Measurements from ENCODE around the gene PIMREG.

PIMREG gene

DNA sequence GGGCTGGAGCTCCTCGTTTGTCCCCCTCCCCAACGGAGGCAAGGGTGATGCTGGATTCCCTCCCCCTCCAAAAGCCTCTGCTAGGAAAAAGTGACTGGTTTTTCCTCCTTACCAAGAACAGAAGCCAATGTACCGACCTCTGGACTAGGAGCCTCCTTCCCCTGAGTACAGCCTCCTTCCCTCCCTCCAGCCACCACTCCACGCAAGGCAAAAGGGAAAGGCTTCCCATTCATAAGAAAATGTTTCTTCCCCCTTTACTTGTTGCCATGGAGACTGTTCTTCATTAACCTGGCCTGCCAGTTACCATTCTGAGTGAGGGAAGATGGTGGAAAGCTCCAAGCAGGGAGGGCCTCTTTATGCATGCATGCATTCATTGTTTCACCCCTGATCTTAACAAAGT lies 4.3 kb upstream of the PIMREG start:
- no peak for DNase-seq

GRCh38 chr17:6442775-6443174 lies 1.5 kb upstream of the PIMREG start:
- no peak for DNase-seq

DNA sequence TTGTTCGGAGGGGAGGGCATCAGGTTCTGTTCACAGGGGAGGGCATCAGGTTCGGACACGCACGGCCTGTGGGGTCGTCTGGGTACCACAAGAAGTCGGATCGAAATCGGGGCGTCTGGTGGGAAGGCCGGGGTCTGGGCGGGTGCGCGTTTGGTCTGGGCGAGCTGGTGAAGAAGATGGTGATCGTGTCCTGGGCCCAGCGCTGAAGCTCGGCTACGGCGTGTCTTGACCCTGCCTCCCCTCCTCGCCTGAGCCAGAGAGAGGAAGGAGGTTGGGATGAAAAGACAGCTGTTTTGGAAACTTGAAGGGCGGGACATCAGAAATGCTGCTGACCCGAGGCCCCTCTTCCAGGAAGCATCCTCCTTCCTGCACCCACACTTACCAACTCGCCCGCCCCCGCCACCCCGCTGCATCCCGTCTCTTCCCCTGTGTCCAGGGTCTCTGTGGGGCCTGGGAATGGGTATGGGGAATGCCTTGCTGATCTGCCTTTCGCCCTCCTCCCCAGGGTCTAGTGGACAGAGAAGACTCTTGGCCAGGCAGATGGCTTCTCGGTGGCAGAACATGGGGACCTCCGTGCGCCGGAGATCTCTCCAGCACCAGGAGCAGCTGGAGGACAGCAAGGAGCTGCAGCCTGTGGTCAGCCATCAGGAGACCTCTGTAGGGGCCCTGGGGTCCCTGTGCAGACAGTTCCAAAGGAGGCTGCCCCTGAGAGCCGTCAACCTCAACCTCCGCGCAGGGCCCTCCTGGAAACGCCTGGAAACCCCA lies 498 bp downstream of the PIMREG start:
- no peak for DNase-seq

- no peak for DNase-seq
Measured at GRCh38 chr17:6446516-6447100, 2.4 kb downstream of the PIMREG start.

GRCh38 chr17:6448473-6448872 lies 4.2 kb downstream of the PIMREG start:
- no peak for DNase-seq

DNA sequence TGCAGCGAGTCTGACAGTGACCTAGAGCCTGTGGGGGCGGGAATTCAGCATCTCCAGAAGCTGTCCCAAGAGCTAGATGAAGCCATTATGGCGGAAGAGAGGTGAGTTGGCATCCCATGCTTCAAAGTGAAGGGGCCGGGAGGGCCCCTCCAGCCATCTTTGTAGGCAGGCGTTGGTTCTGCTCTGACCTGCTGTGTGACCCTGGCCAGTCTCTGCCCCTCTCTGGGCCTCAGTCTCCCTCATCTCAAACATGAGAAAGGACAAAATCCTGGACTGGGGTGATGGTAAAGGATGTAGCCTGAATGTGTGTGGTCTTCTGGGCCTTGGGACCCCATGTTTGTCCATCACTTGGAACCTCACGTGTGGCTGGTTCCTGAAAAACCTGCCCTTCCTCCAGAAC lies 5.1 kb downstream of the PIMREG start:
- DNase-seq: no peak

- DNase-seq: no peak
Measured at GRCh38 chr17:6450926-6451832, 6.9 kb downstream of the PIMREG start.

DNA sequence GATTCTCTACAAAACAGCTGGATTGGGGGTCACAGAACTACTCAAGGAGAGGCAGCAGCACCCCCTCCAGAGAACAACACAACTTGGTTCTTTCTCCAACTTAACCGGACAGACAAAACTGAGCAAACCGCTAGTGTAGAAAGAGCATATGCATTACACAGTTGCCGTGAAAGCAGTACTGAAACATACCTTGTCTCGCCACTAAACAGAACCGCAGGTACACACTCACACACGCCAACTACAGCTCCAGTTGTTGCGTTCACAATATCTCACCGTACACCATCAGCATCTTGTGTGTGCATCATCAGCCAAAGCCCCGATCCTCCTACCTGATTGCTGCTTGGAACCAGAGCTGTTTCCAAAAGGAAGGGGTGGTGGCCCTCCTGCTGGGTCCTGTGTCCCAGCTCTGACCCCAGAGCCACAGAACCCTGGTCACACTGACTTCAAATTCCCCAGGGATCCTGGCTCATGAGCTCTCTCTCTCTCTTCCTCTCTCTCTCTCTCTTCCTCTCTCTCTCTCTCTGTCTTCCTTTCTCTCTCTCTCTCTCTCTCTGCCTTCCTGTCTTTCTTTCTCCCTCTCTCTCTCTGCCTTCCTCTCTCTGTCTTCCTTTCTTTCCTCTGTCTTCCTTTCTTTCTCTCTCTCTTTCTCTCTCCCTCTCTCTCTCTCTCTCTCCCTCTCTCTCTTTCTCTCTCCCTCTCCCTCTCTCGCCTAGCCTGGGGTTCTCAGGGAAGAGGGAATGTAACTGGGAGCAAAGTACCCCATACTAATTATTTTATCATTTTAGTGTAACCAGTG lies 8.4 kb downstream of the PIMREG start:
- no peak for DNase-seq

DNA sequence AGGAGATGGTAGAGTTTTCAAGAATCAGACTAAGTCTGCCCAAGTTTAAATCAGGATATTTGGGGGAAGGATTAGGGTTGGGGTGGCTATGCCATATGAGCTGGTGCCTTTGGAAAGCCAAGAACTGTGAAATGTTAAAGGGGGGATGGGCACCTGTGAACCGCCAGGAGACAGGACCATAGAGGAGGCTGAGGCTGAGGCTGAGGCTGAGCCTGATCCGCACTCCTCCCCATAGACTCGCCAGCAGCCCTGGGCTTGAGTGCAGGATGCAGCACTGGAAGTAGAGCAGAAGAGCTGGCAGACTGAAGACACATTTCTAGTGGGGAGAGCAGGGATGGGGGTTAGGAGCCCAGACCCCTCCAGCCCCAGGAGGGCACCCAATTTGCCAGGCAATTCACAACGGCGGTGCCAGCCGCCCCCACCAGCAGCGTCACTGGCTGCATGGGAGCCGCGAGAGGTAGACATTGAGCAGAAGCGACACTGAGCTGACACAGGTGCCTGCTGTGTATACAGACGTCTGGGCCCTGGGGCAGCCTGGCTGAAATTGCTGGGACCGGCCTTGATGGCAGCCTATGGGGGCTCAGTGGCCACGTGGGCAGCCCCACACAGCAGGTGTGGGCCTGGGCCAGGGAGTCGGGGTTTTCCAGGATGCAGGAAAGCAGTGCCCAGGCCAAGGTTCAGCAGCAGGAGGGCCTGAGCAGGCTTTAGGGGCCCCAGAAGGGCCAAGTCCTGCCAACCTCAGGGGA lies 9.2 kb downstream of the PIMREG start:
- no peak for DNase-seq

DNA sequence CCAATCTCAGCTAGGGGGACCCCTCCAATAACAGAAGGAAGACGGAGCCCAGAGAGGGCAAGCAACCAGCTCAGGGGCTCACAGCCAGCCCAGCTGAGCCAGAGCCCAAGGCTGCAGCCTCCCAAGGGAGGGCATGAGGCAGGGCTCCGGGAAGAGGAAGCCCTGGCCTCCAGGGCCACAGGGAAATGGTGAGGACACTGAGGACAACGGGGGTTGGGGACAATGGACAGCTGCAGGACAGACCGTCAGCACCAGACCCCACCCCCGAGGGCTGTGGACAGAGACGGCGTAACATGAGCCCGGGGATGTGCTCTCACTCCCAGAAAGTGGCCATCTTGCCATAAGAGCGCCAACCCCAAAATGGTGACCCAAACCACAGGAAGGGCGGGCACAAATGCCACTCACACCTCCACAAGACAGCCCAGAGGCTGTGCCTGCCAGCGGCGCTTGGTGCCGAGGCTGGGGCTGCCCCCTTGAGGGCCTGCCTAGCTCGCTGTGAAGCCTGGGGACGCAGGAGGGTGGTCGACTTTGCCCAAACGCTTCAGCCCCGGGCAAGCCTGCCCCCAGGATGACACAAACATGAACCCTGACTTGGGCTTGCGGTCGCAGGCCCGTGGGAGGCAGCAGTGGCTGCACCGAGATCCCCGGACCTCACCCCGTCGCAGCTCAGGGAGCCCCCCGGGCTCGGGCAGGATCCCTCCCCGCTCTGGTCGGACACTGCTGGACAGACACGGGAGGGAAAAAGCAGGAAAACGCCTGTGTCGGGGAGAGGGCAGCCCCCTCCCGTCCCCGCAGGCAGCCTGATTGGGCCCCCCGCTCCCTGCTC lies 10.5 kb downstream of the PIMREG start:
- DNase-seq: no peak

DNA sequence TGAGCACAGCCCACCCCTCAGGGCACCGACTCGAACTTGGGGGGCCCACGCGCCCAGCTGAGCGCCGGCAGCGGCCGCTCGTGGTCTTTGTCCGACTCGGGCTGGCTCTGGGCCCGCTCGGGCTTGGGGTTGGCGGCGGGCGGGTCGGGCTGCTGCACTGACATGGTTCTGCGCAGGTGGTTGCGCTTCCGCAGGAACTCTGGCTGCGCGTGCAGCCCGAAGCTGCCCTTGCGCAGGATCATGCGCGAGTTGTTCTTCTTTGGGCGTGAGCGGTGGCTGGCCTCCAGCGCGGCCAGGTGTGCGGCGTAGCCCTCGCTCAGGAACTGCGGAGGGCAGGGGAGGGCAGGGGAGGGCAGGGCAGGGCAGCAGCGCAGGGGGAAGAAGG lies 11.1 kb downstream of the PIMREG start:
- DNase-seq: no peak

DNA sequence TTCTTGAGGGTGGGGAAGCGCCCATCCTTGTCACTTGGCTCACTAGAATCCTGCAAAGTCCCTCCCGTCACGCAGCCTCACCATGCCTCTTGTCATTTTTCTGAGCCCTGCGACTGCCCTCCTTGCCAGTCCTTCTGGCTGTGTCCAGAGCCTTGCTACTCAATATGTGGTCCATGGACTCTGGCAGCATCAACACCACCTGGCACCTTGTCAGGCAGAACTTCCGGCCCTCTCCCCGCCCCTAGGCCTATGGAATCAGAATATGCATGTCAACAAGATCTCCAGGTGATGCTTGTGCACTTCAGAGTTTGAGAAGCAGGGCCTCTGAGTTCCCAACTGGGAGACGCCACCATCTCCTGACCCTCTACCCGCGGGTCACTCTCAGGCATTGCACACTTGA lies 12.1 kb downstream of the PIMREG start:
- no peak for DNase-seq

GRCh38 chr17:6456914-6457687 lies 12.8 kb downstream of the PIMREG start:
- no peak for DNase-seq

DNA sequence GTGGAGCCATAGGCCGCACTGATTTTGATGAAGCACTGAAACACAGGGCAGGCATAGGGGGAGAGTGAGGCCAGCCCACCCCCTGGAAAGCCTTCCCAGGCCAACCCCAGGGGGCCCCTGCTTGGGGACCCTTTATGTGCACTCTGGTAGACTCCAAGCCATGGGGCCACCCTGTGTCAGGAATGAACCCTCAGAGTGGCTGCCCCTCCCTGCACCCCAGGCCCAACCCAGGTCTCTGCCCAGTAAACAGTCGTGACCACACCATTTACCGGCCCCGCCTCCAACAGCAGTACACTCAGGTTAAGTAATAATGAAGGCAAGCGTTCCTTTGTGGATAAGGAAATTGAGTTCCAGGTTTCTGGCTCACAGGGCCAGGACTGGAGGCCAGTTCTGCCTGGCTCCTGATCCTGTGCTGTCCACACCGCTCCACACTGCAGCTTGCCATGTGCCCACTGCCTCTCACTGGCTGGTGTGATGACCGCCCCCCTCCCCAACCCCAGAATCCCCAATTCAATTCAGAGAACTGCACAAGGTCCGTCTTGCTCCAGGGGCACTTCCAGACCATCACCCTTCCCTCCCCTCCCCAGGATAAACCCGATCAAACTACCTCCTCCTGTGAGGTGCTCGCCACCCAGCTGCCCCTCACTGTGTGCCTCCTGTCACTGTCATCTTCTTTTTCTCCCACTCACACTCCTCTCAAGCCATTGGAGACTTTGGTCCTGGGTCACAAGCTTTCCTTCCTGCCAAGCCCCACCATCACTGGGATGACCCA lies 13.6 kb downstream of the PIMREG start:
- no peak for DNase-seq

DNA sequence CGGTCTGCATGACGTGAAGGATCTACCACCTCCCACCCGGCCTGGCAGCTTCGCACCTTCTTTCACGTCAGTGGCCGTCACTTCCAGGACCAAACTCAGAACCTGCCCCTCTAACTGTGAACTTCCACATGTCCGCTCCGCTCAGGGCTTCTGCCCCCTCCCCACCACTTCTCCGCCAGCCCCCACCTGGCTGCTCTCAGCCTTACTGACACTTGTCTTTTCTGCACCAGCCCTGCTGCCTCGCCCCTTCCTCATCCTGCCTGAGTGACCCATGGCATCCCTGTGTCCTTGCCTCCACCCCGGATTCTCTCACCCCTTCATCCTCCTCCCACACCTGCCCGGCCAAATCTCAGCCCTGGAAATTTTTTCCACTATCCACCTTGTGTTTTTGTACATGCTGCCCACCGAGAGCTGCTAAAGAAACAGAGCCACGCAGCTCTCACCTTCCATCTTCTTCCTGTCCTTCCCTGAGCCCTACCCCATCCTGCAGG lies 14.2 kb downstream of the PIMREG start:
- DNase-seq: no peak

DNA sequence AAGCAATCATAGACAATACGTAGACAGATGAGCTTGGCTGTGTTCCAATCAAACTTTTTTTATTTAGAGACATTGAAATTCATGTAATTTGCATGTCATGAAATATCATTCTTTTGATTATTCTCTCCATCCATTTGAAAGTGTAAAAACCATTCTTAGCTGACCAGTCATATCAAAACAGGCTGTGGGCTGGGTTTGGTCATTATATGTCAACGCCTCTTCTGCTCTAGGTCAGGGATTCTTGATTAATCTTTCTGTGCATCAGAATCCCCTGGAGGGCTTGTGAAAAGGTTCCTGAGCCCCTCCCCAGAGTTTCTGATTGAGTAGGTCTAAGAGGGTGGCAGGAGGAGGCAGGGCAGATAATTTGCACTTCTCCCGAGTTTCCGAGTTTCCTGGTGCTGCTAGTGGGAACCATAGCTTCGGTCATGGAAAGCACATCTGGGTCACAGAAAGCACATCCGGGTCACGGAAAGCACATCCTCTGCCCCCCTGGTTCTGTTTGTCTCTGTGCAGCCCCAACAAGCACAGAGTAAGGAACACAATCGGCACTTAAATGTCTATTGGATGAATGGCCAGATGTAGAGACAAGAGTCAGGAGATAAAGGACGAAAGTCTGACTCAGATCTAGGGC lies 16.4 kb downstream of the PIMREG start:
- DNase-seq: no peak

DNA sequence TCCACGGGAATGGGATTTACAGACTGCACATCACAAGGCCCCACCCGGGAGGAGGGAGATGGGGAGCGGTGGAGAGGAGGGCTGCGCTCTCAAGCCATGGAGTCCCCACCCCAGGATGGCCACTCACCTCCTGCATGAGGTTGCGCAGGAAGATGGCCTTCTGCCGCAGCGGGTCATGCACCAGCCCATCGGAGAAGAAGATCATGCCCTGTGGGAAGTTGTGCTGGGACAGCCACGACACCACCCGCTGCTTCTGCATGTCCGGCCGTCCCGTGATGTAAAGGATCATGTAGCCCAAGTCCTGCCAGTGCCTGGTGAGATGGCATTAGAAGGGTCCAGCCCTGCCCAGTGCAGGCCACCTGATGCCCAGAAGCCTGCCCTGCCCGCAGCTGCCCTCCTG lies 17.0 kb downstream of the PIMREG start:
- DNase-seq: no peak

DNA sequence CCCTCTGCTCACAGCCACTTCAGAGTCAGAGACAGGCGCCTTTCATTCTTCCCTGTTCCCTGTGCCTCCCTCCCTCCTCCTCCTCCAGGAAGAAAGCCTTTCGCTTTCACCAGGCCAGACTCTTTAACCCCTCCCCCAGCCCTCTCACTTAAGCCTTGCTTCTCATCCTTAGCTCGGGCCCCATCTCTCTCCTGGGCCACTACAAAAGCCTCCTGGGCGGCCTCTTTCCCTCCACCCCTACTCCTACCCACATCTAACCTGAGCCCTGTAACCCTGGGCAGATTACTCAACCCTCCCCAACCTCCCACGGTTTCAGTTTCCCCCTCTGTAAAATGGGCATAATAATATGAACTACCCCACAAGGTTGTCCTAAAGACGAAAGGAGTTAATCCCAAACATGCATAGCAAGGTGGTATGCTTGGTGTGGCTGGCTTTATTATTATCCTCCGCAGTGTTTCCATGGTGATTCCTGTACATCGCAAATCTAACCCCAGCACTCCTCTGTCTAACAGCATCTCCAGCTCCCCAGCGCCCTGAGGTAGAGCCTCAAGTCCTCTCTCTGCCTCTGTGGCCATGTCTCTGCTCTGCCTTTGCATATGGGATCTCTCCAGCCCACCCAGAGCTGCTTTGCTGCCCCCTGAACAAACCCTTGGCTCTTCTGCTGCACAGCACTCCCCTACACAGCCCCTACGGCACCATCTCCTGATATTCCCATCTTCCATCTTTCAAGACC lies 17.7 kb downstream of the PIMREG start:
- no peak for DNase-seq

Measured in cortex of kidney (tissue), 1 donor.